Endothelial cell of umbilical vein (primary cell): Measurements from ENCODE around the gene TPCN2. TPM values are rescaled to one million over a fixed set of nuclear protein-coding genes. Genes with fewer than 3 reads are reported as not detected.

ENCODE experiments used
- BruUV-seq: library from RNA; stranded (reverse); fragments of 400-500 nt; replicated peaks from 2 replicates; lab custom pipeline; 2021; lab: Mats Ljungman, UMichigan
- CTCF ChIA-PET: fragments of 300-600, 350-600 bp; sonication (Branson Sonifier 250); formaldehyde crosslinking; loops from one replicate; lab custom pipeline; 2021; ENCODE audit warnings: antibody characterized with exemption, inconsistent platforms; lab: Charles Lee
- POLR2A ChIA-PET: fragments of 300-600, 350-600 bp; sonication (Branson Sonifier 250); formaldehyde crosslinking; loops from one replicate; lab custom pipeline; 2021; ENCODE audit warnings: antibody characterized with exemption, inconsistent platforms; lab: Charles Lee
- DNase-seq: peaks from one replicate; pipeline ENCODE4 v3.0.0-alpha.2; 2011; ENCODE audit warnings: low read depth, low spot score
- FAIRE-seq: peaks from 2 replicates; lab custom pipeline; 2011; peaks lifted over from hg19 to GRCh38; lab: Jason Lieb, UNC
- H2AFZ ChIP-seq: 2 replicates; pipeline ENCODE4 v1.6.0; 2012; ENCODE audit warnings: low read depth, low read length, control low read depth, inconsistent platforms
- H3K27ac ChIP-seq: 2 replicates; pipeline ENCODE4 v1.5.1; 2011; ENCODE audit warnings: low read depth, mild to moderate bottlenecking, control low read depth, low read length, moderate library complexity; ENCODE audit not compliant: insufficient read depth
- H3K27me3 ChIP-seq, 2 experiments: 2 replicates each; pipeline versions ENCODE4 v1.6.0 to v1.6.1; 2011; ENCODE audit warnings: low read length in 2 of 2, mixed read lengths in 1 of 2; ENCODE audit not compliant: control insufficient read depth in 2 of 2, insufficient read depth in 2 of 2
- H3K36me3 ChIP-seq, 2 experiments: 2 replicates in 1 of 2; 3 replicates in 1 of 2; pipeline ENCODE4 v1.5.1; 2011; ENCODE audit warnings: low read length in 2 of 2, mild to moderate bottlenecking in 1 of 2, moderate library complexity in 1 of 2; ENCODE audit not compliant: control insufficient read depth in 2 of 2, insufficient read depth in 2 of 2; ENCODE audit errors: extremely low read depth in 1 of 2
- H3K4me1 ChIP-seq: 3 replicates; pipeline ENCODE4 v1.5.1; 2011; ENCODE audit warnings: mild to moderate bottlenecking, low read length; ENCODE audit not compliant: control insufficient read depth, insufficient read depth; ENCODE audit errors: extremely low read depth
- H3K4me2 ChIP-seq: 2 replicates; pipeline ENCODE4 v1.6.1; 2011; ENCODE audit warnings: low read length, control low read depth, mixed read lengths; ENCODE audit not compliant: insufficient read depth
- H3K4me3 ChIP-seq, 3 experiments: fragments of 200-600 bp in 1 of 3; sonication (generic), shearing (Covaris generic) in 1 of 3; replicated peaks in 1 of 3; 2 replicates each; pipeline ENCODE4 v1.5.1; 2011 to 2016; ENCODE audit warnings: control low read depth in 3 of 3, low read length in 3 of 3, mild to moderate bottlenecking in 2 of 3, inconsistent platforms in 1 of 3, low read depth in 1 of 3, moderate library complexity in 1 of 3; ENCODE audit not compliant: insufficient read depth in 1 of 3
- H3K79me2 ChIP-seq: 2 replicates; pipeline ENCODE4 v1.6.0; 2012; ENCODE audit warnings: low read length, inconsistent platforms; ENCODE audit not compliant: control insufficient read depth, insufficient read depth
- H3K9ac ChIP-seq: replicated peaks from 2 replicates; pipeline ENCODE3; 2011; ENCODE audit warnings: low read length, control low read depth; ENCODE audit not compliant: insufficient read depth; ENCODE audit errors: extremely low read depth
- H3K9me1 ChIP-seq: replicated peaks from 3 replicates; pipeline ENCODE4 v1.6.0; 2011; ENCODE audit warnings: mild to moderate bottlenecking, low read length; ENCODE audit not compliant: control insufficient read depth, insufficient read depth; ENCODE audit errors: extremely low read depth
- H3K9me3 ChIP-seq: replicated peaks from 2 replicates; pipeline ENCODE4 v1.5.1; 2012; ENCODE audit warnings: low read length, inconsistent platforms; ENCODE audit not compliant: control insufficient read depth, insufficient read depth
- H4K20me1 ChIP-seq: replicated peaks from 2 replicates; pipeline ENCODE3; 2011; ENCODE audit warnings: mild to moderate bottlenecking, low read length; ENCODE audit not compliant: control insufficient read depth, insufficient read depth; ENCODE audit errors: extremely low read depth
- EZH2 ChIP-seq: IDR thresholded peaks from 2 replicates; pipeline ENCODE4 v1.6.1; 2012; ENCODE audit warnings: borderline replicate concordance, low read depth, mild to moderate bottlenecking, moderate library complexity, low read length, inconsistent platforms; ENCODE audit not compliant: severe bottlenecking
- FOS ChIP-seq: IDR thresholded peaks from 2 replicates; pipeline ENCODE4 v1.6.1; 2011; ENCODE audit warnings: mild to moderate bottlenecking, low read length, moderate library complexity, borderline replicate concordance; ENCODE audit not compliant: insufficient read depth
- GATA2 ChIP-seq: IDR thresholded peaks from 2 replicates; pipeline ENCODE4 v1.7.0; 2011; ENCODE audit warnings: low read depth, mild to moderate bottlenecking, moderate library complexity, mixed read lengths, low read length; ENCODE audit not compliant: insufficient read length, insufficient read depth
- JUN ChIP-seq: IDR thresholded peaks from 2 replicates; pipeline ENCODE4 v1.6.1; 2011; ENCODE audit warnings: borderline replicate concordance, low read depth; ENCODE audit not compliant: insufficient read length, insufficient read depth
- MAX ChIP-seq: IDR thresholded peaks from 2 replicates; pipeline ENCODE4 v1.6.1; 2011; ENCODE audit not compliant: insufficient read depth, insufficient read length
- MYC ChIP-seq: IDR thresholded peaks from one replicate; pipeline ENCODE4 v1.6.1; 2011; ENCODE audit warnings: mild to moderate bottlenecking, low read depth, low read length
- POLR2A ChIP-seq: IDR thresholded peaks from 2 replicates; pipeline ENCODE4 v1.6.1; 2012; ENCODE audit warnings: low read depth, mild to moderate bottlenecking, control low read depth, low read length
- POLR2AphosphoS5 ChIP-seq: IDR thresholded peaks from 2 replicates; pipeline ENCODE4 v1.6.1; 2012; ENCODE audit warnings: low read depth, mild to moderate bottlenecking, control low read depth, low read length, moderate library complexity; ENCODE audit not compliant: insufficient read depth
- dilution Hi-C: fragments of 300-500 bp; cut with MboI; formaldehyde crosslinking; loops from one replicate; pipeline ENCODE4 v1.15.0; 2019; ENCODE audit warnings: low sequenced_read_pairs; ENCODE audit not compliant: extremely low pct_ligation_motif_present
- intact Hi-C: fragments of 100-400 bp; cut with micrococcal nuclease; formaldehyde crosslinking; loops from one replicate; pipeline ENCODE4 v1.10.0; 2022
- polyA plus RNA-seq, 4 experiments: library from polyadenylated mRNA; depleted of rRNA in 3 of 4; stranded (reverse) in 3 of 4; unstranded in 1 of 4; fragments of >200 nt; gene quantifications; 2 replicates each; pipeline versions ENCODE4 v1.2.1 to v1.2.3, GENCODE V29; 2011 to 2012; ENCODE audit warnings: missing spikeins in 1 of 4
- total RNA-seq: library from RNA; stranded (reverse); gene quantifications from 2 replicates; pipeline ENCODE4 v1.2.3, GENCODE V29; 2021
- TF ChIP-seq, protein P1 (sequence below), 2 donors: IDR thresholded peaks; 1 replicate in 1 of 2; 2 replicates in 1 of 2; pipeline ENCODE4 v1.5.1; 2011; ENCODE audit warnings: low read length in 2 of 2, mild to moderate bottlenecking in 2 of 2, moderate library complexity in 2 of 2, control low read depth in 1 of 2, inconsistent platforms in 1 of 2, low read depth in 1 of 2; ENCODE audit not compliant: insufficient read depth in 1 of 2; ENCODE audit errors: extremely low read depth in 1 of 2

The TPCN2 gene
- total and polyA plus RNA-seq, 2 donors (not counting 3 experiments of a cell fraction or from before 2014, with no cell fraction given): 10.3 to 13.4 TPM

- no peaks in the 10 kb centered on the region for H4K20me1 ChIP-seq
- no peak overlapping the region for H3K27ac ChIP-seq
- H3K9ac ChIP-seq: no peak overlapping the region
- H2AFZ ChIP-seq: no peak overlapping the region
- H3K4me1 ChIP-seq: no peaks in the 10 kb centered on the region
- no peaks in the 10 kb centered on the region for H3K36me3 ChIP-seq
- no peak overlapping the region for H3K4me2 ChIP-seq
- DNase-seq: no peak
- peaks cover 0 to 6% of the 10 kb centered on the region in 2 experiments for H3K27me3 ChIP-seq
- no peak overlapping the region for H3K4me3 ChIP-seq
- POLR2A ChIA-PET: no interaction called here
- H3K79me2 ChIP-seq: no peaks in the 10 kb centered on the region
- dilution Hi-C loops: loop anchor here (25.0 kb wide), 1 partner anchor 549 kb away; no protein-coding TSS in a partner anchor
- H3K9me1 ChIP-seq: no peaks in the 10 kb centered on the region
- CTCF ChIA-PET: interaction anchor here (1.2 to 1.8 kb wide), 5 partner anchors 9 to 556 kb away, joined by 3 to 5 read pairs (median 4); no protein-coding TSS in a partner anchor
- H3K9me3 ChIP-seq: no peaks in the 10 kb centered on the region
- TF ChIP-seq EZH2 (no peak), POLR2A (no peak), GATA2 (no peak), POLR2AphosphoS5 (no peak), MYC (no peak), MAX (no peak), FOS (no peak), JUN (no peak)
- TF ChIP-seq, protein P1, sequence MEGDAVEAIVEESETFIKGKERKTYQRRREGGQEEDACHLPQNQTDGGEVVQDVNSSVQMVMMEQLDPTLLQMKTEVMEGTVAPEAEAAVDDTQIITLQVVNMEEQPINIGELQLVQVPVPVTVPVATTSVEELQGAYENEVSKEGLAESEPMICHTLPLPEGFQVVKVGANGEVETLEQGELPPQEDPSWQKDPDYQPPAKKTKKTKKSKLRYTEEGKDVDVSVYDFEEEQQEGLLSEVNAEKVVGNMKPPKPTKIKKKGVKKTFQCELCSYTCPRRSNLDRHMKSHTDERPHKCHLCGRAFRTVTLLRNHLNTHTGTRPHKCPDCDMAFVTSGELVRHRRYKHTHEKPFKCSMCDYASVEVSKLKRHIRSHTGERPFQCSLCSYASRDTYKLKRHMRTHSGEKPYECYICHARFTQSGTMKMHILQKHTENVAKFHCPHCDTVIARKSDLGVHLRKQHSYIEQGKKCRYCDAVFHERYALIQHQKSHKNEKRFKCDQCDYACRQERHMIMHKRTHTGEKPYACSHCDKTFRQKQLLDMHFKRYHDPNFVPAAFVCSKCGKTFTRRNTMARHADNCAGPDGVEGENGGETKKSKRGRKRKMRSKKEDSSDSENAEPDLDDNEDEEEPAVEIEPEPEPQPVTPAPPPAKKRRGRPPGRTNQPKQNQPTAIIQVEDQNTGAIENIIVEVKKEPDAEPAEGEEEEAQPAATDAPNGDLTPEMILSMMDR (IDR thresholded peaks at IDR 0.05; ENCODE audit: extremely low read depth in 1 of 2, insufficient read depth in 1 of 2, low read depth in 1 of 2, low read length in 2 of 2): no peak
- intact Hi-C loops: no loop called here
- FAIRE-seq: no peak
- BruUV-seq: no TSS peak
Observed at GRCh38 chr11:69113646-69114340, 65.1 kb downstream of the TPCN2 start.
